Epidermal melanocyte (primary cell): Measurements from ENCODE around the gene OR13H1.
"Not testable (repeated sequence)": the region's sequence is repeated elsewhere in the genome, so short reads cannot be mapped to it uniquely, and the experiment has no call there.

Experiments used
- DNase-seq: peaks from one replicate; pipeline ENCODE4 v3.0.0; 2011; ENCODE audit warnings: low spot score; ENCODE audit not compliant: insufficient read length

OR13H1 gene

GRCh38 chrX:131543774-131544173 is at the start of gene OR13H1:
TSS of gene OR13H1 (plus strand) at chrX:131544074. CDS start at chrX:131544074, 0 bp downstream.
- DNase-seq, result no peak

DNA sequence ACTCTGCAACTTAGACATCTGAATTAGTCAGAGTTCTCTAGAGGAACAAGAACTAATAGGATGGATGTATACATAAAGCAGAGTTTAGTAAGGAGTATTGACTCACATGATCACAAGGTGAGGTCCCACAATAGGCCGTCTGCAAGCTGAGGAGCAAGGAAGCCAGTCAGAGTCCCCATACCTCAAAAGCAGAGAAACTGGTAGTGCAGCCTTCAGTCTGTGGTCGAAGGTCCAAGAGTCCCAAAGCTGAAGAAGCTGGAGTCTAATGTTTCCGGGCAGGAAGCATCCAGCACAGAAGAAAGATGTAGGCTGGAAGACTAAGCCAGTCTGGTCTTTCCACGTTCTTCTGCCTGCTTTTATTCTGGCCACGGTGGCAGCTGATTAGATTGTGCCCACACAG is 42.3 kb upstream of the OR13H1 start:
- not testable (repeated sequence) for DNase-seq

- no peak for DNase-seq
Measured at GRCh38 chrX:131513159-131513914, 30.5 kb upstream of the OR13H1 start.

GRCh38 chrX:131521824-131522223 is 22.1 kb upstream of the OR13H1 start:
- no peak for DNase-seq

DNA sequence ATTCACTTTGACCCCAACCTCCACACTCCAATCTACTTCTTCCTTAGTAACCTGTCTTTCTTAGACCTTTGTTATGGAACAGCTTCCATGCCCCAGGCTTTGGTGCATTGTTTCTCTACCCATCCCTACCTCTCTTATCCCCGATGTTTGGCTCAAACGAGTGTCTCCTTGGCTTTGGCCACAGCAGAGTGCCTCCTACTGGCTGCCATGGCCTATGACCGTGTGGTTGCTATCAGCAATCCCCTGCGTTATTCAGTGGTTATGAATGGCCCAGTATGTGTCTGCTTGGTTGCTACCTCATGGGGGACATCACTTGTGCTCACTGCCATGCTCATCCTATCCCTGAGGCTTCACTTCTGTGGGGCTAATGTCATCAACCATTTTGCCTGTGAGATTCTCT is 344 bp downstream of the OR13H1 start:
- DNase-seq, result no peak

DNA sequence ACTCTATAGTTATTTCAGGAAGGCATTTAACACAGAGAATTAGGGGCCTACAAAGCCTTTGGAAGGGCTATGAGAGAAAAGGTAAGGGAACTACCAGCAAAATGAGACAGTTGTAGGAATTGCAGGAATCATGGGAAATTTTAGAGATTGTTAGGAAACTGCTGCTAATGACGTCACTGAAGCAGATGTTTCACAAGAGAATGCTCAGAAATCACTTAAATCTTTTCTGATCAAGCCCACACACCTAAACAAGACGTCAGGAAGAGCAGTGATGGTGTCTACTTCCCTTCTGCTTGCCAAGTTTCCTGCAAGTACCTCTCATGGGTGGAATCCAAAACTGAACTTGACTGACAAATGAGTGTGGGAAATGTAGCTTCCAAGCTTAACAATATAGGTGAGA is 5.1 kb downstream of the OR13H1 start:
- DNase-seq, result no peak

DNA sequence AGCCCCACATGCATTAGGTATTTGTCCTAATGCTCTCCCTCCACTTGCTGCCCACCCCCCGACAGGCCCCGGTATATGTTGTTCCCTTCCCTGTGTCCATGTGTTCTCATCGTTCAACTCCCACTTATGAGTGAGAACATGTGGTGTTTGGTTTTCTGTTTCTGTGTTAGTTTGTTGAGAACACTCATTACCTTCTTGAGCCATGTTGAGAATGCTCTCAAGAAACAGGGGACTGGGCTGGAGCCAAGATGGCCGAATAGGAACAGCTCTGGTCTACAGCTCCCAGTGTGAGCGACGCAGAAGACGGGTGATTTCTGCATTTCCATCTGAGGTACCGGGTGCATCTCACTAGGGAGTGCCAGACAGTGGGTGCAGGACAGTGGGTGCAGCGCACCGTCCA is 8.6 kb downstream of the OR13H1 start:
- DNase-seq, result not testable (repeated sequence)

GRCh38 chrX:131558562-131558961 is 14.7 kb downstream of the OR13H1 start:
- DNase-seq, result no peak

GRCh38 chrX:131564553-131565229 is 20.8 kb downstream of the OR13H1 start:
- DNase-seq, result no peak

DNA sequence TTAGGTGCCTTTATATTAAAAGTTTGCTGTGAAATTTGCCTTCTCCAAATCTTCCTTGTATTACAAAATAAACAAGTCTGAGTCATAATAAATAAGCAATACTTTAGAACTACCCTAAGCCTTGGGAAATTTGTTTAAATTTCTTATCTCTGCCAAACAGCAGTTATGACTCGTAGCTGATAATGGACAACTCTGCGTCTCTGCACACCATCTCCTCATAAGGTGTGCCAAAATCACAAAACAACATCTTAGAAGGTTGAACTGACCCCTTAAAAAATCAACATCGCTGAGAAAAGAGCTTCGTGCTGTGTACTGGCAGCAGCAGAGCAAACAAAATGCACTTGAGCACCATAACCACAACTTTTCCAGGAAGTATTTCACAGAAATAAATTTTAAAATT is 22.0 kb downstream of the OR13H1 start:
- DNase-seq, result no peak

DNA sequence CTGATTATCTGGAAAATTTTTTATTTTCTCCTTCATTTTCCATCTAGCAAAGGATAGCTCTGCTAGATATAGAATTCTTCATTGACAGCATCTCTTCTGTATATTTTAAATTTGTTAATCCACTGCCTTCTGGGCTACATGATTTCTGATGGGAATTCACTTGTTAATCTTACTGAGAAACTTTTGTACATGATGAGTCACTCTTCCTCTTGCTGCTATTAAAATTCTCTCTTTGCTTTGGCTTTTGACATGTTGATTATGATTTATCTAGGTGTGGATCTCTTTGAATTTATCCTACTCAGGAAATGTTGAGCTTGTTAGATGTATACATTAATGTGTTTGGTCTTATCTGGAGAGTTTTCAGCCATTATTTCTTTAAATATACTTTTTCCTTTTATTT is 27.5 kb downstream of the OR13H1 start:
- DNase-seq, result no peak

GRCh38 chrX:131572372-131573014 is 28.6 kb downstream of the OR13H1 start:
- no peak for DNase-seq

GRCh38 chrX:131577413-131577812 is 33.5 kb downstream of the OR13H1 start:
- DNase-seq, result no peak

DNA sequence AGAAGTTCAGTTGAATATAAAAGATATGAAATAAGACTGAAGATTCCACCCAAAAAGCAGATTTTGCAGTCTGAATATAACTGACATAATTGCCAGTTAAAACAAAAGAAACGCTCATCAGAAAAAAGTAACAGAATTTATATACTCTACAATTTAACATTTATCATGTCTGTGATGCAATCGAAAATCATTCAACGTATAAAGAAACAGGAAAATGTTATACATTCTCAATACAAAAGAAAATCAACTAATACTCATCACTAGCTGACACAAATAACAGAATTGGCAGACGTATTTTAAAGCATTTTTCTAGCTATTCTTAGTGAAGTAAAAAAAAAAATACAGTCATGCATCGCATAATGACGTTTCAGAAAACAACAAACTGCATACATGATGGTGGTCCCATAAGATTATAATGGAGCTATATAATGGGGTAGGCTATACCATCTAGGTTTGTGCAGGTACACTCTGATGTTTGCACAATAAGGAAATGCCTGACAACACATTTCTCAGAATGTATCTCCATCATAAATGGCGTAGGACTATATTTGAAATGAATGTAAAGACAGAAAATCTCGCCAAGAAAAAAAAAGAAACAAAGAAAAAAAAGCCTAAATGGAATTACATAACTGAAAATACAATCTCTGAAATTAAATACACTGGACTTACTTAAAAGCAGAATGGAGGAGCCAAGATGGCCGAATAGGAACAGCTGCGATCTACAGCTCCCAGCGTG is 34.3 kb downstream of the OR13H1 start:
- no peak for DNase-seq

- DNase-seq, result not testable (repeated sequence)
Measured at GRCh38 chrX:131578735-131579367, 35.0 kb downstream of the OR13H1 start.

DNA sequence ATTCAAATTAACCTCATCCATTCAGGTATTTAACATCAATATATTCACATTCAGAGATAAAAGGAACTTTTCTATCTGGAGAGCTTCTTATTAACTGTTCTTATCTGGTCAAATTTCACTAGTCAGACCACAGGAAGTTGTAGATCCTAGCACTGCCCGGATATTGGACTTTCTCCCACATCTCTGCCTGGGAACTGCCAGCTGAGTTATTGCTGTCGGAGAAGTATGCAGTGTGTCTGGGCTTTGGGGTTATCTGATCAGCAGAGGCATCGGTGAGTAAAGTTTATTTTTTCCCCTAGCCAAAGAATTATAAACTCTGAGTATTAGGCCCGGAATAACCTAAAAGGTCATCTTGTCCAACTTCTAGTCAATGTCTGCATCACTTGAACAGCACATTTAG is 45.1 kb downstream of the OR13H1 start:
- no peak for DNase-seq
